Measurements from ENCODE around the gene DHX16. TPM values are rescaled to one million over a fixed set of nuclear protein-coding genes. Genes with fewer than 3 reads are reported as not detected.

Gene DHX16
- total and polyA plus RNA-seq, 9 of the 15 experiments (the other 6 are each of a cell fraction or from before 2014, with no cell fraction given): 14.6 to 66.1 (median 47.5) TPM

GRCh38 chr6:30615219-30615957 lies 57.4 kb downstream of the DHX16 start (continued):
- TF ChIP-seq ELK1 (CRISPR knock-in tag; IDR thresholded peaks at IDR 0.05) (no peak), ZSCAN32 (CRISPR knock-in tag; IDR thresholded peaks at IDR 0.05) (peak; percentile 44; the same call in 1 of the 2 replicates), MCM2 (IDR thresholded peaks at IDR 0.05; ENCODE audit: low read depth) (no peak), ILF3 (IDR thresholded peaks at IDR 0.05; ENCODE audit: borderline replicate concordance) (peak; percentile 97), ELF2 (CRISPR knock-in tag; IDR thresholded peaks at IDR 0.05) (peak; percentile 69), CCNT2 (IDR thresholded peaks at IDR 0.05; ENCODE audit: borderline replicate concordance, extremely low read depth, insufficient read length, low read depth, low read length) (peak; percentile 44), TBP (optimal IDR thresholded peaks at IDR 0.05; ENCODE audit: low read depth, low read length) (no peak), MLLT1 (IDR thresholded peaks at IDR 0.05) (peak; percentile 85), MTA2 (IDR thresholded peaks at IDR 0.05; ENCODE audit: low read depth) (peak; percentile 4; the same call in 1 of the 2 replicates), NONO (IDR thresholded peaks at IDR 0.05; ENCODE audit: low read depth in 2 of 2, low read length in 1 of 2) (peak; percentile 20 to 74; a peak in 3 of 4 replicates), CHAMP1 (IDR thresholded peaks at IDR 0.05) (peak; percentile 58; the same call in 1 of the 2 replicates), GMEB1 (CRISPR knock-in tag; IDR thresholded peaks at IDR 0.05) (no peak), NR2C2 (CRISPR knock-in tag; IDR thresholded peaks at IDR 0.05) (no peak), NR2C2 (tag; IDR thresholded peaks at IDR 0.05) (peak; percentile 38; the same call in 1 of the 2 replicates), FOSL1 (tag; conservative IDR thresholded peaks at IDR 0.05) (peak; percentile 45), ZNF518B (CRISPR knock-in tag; IDR thresholded peaks at IDR 0.05) (peak; percentile 72; the same call in 1 of the 2 replicates), CBFB (CRISPR knock-in tag; IDR thresholded peaks at IDR 0.05) (no peak)

Measured in K562 (cell line).